Hematopoietic multipotent progenitor cell (in vitro differentiated cells): ENCODE results near the gene TES. TPM values are rescaled to one million over a fixed set of nuclear protein-coding genes. Genes with fewer than 3 reads are reported as not detected.
A peak's percentile ranks its signal among the peaks of the same experiment; 100 is the strongest.

Experiments
- DNase-seq, 3 donors: peaks; one replicate each; pipeline ENCODE4 v3.0.0-alpha.2; 2011 to 2015; ENCODE audit warnings: low read depth in 2 of 3, low spot score in 2 of 3
- total RNA-seq: library from RNA; depleted of rRNA; stranded (reverse); fragments of >200 nt; gene quantifications from one replicate; pipeline ENCODE4 v1.2.3, GENCODE V29; 2012

TES gene
- total RNA-seq, 1 donor = 88.1 TPM

GRCh38 chr7:116193329-116194087 lies 16.8 kb upstream of the TES start:
- DNase-seq = no peak

- no peak for DNase-seq
Observed at GRCh38 chr7:116194115-116194514, 16.2 kb upstream of the TES start.

- DNase-seq = no peak
Observed at GRCh38 chr7:116195451-116195850, 14.9 kb upstream of the TES start.

- no peak for DNase-seq
Observed at GRCh38 chr7:116196947-116197346, 13.4 kb upstream of the TES start.

- no peak for DNase-seq
Observed at GRCh38 chr7:116197360-116197759, 13.0 kb upstream of the TES start.

GRCh38 chr7:116198748-116199410 lies 11.5 kb upstream of the TES start:
- DNase-seq = no peak

- no peak for DNase-seq
Observed at GRCh38 chr7:116200963-116201362, 9.4 kb upstream of the TES start.

GRCh38 chr7:116206141-116206540 lies 4.2 kb upstream of the TES start:
- no peak for DNase-seq

- no peak for DNase-seq
Observed at GRCh38 chr7:116208919-116209318, 1.4 kb upstream of the TES start.

GRCh38 chr7:116209561-116210070 lies 723 bp upstream of the TES start:
- no peak for DNase-seq

GRCh38 chr7:116211006-116211912 lies 920 bp downstream of the TES start:
- DNase-seq = peak; percentile 68 to 85 (median 82)

GRCh38 chr7:116211913-116212596 lies 1.7 kb downstream of the TES start:
- DNase-seq = no peak

GRCh38 chr7:116212869-116213268 lies 2.5 kb downstream of the TES start:
- no peak for DNase-seq

- DNase-seq = peak in 1 of 3 donors; percentile 35
Observed at GRCh38 chr7:116213361-116214130, 3.2 kb downstream of the TES start.

GRCh38 chr7:116214921-116215320 lies 4.6 kb downstream of the TES start:
- no peak for DNase-seq

- DNase-seq = no peak
Observed at GRCh38 chr7:116215551-116215950, 5.2 kb downstream of the TES start.

GRCh38 chr7:116216956-116217571 lies 6.7 kb downstream of the TES start:
- no peak for DNase-seq

- no peak for DNase-seq
Observed at GRCh38 chr7:116218051-116218645, 7.8 kb downstream of the TES start.

GRCh38 chr7:116218747-116219146 lies 8.4 kb downstream of the TES start:
- DNase-seq = no peak
